Measurements from ENCODE around the gene ALLC. TPM values are rescaled to one million over a fixed set of nuclear protein-coding genes. Genes with fewer than 3 reads are reported as not detected.
A peak's percentile ranks its signal among the peaks of the same experiment; 100 is the strongest.

ALLC gene
- total RNA-seq, 2 donors from 2014 or later = 0.26 TPM; not detected in 1

- DNase-seq (no peak), ATAC-seq (no peak)
- intact Hi-C loops (cut with DNase I) = no loop called here
Observed at GRCh38 chr2:3665886-3666612, 8.0 kb downstream of the ALLC start.

GRCh38 chr2:3666613-3666975, 8.6 kb downstream of the ALLC start:
- intact Hi-C loops (cut with DNase I) = no loop called here
- ATAC-seq = no peak
- no peak for DNase-seq

DNA sequence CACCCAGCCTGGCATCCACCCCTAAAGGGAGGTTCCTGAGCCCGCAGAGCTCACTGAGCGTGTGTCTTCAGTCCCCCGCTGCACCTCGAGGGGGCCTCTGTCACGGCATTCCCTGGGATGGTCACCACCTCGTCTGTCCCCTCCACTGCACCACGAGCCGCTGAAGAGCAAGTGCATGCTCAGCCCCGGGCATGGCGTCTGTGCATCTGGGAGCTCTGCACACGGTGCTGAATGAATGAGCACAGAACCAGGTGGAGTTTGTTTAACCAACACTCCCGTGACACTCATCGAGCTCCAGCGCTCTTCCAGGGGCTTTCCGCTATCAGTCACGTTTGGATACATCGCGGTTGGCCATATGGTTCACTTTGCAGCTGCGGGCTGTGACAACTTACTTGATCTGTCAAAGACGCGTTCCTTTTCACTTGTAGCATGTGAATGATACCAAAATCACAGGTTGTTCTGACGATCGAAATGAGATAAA, 9.2 kb downstream of the ALLC start:
- intact Hi-C loops (cut with DNase I) = no loop called here
- ATAC-seq (peak in 1 of 2 donors; percentile 50), DNase-seq (no peak)

DNA sequence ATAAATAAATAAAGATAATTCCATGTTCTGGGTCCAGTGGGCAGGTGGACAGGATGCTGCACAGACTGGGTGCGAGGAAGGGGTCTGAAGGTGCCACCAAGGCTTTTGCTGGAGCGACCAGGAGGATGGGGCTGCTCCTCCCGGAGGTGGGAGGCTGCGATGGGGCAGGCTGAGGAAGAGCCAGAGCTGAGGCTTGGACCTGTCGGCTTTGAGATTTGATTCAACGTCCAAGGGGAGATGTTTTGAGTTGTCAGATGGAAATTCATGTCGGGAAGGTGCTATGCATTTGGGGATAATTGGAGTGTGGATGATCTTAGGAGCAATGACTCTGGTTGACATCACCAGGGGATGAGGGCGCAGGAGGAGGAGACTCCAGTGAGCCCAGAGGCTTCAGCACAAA, 11.7 kb downstream of the ALLC start:
- intact Hi-C loops (cut with DNase I) = no loop called here
- no peak for DNase-seq
- ATAC-seq = no peak

GRCh38 chr2:3670376-3670775, 12.4 kb downstream of the ALLC start:
- DNase-seq = no peak
- intact Hi-C loops (cut with DNase I) = no loop called here
- ATAC-seq = no peak

- intact Hi-C loops (cut with DNase I) = no loop called here
- DNase-seq (no peak), ATAC-seq (no peak)
Observed at GRCh38 chr2:3670941-3671340, 12.9 kb downstream of the ALLC start.

- no peak for ATAC-seq
- intact Hi-C loops (cut with DNase I) = no loop called here
- DNase-seq = no peak
Observed at GRCh38 chr2:3672861-3673678, 15.1 kb downstream of the ALLC start.

GRCh38 chr2:3674066-3674845, 16.3 kb downstream of the ALLC start:
- intact Hi-C loops (cut with DNase I) = no loop called here
- DNase-seq (no peak), ATAC-seq (no peak)

DNA sequence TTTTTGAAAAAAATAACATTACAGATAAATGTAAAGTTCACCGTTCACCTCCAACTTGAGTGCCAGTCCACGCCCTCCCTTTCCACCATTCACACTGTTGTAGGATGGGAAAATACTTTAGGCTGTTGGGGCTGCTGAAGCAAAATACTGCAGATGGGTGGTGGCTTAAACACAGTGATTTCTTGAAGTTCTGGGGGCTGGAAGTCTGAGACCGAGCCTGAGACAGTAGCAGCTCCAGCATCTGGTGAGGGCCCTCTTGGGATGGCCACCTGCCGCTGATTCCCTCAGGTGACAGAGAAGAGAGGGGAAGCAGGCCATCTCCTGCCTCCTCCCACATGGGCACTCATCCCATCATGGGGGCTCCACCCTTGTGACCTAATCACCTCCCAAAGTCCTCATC, 17.7 kb downstream of the ALLC start:
- no peak for DNase-seq
- ATAC-seq = no peak
- intact Hi-C loops (cut with DNase I) = no loop called here

DNA sequence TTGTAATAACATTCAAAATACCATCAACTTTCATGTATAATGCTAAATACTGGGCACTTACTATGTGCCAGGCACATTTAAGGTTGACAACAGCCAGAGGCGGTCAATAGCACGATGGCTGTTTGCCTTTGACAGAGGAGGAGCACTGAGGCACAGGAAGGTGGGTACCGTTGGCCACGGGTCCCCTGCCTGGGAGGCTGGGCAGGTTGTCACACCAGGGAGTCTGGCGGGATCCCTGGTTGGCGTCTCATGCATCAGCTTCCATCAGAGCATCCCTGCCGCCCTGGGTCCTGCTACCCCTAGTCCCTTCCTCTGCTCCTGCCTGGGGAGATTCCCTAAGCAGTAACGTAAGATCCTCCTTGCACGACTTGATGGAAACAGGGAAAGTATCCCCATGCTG, 19.4 kb downstream of the ALLC start:
- no peak for ATAC-seq
- intact Hi-C loops (cut with DNase I) = no loop called here
- no peak for DNase-seq

- ATAC-seq = no peak
Observed at GRCh38 chr2:3678212-3678611, 20.2 kb downstream of the ALLC start.

GRCh38 chr2:3679180-3679579, 21.2 kb downstream of the ALLC start:
- ATAC-seq = no peak
- no peak for DNase-seq
- intact Hi-C loops (cut with DNase I) = no loop called here

More at GRCh38 chr2:3678212-3678611, 20.2 kb downstream of the ALLC start:
- intact Hi-C loops (cut with DNase I) = no loop called here
- no peak for DNase-seq

GRCh38 chr2:3679616-3680393, 21.8 kb downstream of the ALLC start:
- ATAC-seq (no peak), DNase-seq (no peak)
- intact Hi-C loops (cut with DNase I) = no loop called here

DNA sequence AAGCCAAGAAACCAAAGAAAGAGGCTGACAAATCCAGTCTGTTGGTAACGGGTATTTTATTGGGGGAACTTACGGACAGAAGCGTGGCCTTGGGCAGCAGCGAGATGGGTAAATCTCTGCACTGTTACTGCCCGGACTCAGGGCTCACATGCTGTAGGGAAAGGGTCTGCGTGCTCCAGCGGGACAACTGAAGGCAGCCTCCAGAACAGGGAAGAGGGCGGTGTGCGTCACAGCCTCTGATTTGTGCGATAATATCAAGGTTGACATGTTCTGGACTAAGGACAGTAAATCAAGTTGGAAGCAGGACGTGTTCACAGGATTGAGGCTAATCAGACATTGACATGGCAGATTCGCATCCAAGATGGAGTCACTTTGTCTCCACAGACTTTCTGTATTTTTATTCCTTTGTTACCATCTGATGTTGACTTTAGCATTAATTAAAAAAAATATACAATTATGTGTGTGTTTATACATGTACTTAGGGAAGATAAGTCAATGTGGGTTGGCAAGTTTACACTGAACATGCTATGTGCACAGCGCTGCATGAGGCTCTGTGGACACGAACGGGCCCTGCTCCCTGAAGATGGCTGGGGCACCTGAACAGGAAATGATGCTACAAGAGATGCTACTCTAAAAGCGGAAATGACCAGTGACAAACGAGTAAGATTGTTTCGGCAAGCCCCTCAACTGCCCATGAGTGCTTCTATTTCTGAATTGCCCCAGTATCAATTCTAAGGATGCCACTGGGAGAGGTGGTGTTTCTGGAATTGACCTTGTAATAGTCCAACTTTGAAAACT, 22.7 kb downstream of the ALLC start:
- DNase-seq (no peak), ATAC-seq (no peak)
- intact Hi-C loops (cut with DNase I) = no loop called here

DNA sequence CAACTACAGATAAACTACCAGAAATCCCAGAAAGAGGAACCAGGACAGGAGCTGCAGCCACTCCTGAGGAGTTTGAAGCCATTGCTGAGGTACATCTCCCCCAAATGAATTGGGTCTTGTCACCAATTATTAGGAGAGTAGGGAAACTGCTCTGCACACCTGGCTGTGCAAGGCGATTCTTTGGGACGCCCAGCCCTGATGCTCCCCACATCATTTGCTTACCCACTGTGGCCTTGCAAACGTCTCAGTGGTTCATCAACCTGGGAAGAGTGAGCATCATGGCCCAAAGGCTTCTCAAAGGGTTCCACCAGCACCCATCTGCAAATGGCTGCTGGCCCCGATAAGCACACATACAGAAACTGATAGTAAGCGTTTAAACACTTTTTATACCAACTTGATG, 23.6 kb downstream of the ALLC start:
- intact Hi-C loops (cut with DNase I) = no loop called here
- DNase-seq = no peak
- no peak for ATAC-seq

DNA sequence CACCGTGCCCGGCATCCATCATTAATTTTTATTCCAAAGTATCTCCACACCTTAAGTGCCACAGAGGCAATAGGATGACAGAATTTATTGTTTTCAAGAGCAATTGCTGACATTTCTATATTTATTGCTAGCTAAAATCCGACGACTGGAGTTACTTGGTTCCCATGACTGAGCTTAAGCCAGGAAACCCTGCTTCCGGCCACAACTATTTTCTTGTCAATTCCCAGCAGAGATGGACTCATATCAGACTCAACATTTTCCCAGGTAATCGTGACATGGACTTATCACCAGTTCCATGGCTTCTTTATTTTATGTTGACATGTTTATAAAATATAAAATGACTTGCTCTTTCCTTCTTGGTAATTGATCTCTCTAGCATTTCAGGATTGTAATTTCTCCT, 24.8 kb downstream of the ALLC start:
- intact Hi-C loops (cut with DNase I) = no loop called here
- no peak for ATAC-seq
- no peak for DNase-seq

DNA sequence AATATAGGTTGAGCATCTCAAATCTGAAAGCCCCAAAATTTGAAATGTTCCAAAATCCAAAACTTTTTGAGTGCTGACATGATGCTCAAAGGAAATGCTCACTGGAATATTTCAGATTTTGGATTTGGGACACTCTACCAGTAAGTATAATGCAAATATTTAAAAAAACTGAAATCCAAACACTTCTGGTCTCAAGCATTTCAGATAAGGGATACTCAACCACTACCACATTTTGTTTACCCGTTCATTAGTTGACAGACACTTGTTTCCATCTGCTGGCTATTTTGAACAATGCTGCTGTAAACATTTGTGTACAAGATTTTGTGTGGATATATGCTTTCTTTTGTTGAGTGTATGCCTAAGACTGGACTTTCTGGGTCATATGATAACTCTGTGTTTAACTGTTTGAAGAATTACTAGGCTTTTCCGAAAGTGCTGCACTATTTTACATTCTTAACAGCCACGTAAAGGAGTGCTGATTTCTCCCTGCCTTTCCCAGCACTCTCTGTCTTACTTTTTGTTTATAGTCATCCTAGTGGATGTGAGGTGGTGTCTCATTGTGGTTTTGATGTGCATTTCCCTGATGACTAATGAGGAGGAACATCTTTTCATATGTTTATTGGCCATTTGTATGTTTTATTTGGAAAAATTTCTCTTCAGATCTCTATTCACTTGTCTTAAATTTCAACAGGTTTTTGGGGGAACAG, 25.9 kb downstream of the ALLC start:
- ATAC-seq = no peak
- DNase-seq = no peak
- intact Hi-C loops (cut with DNase I) = no loop called here

All from left cardiac atrium (tissue), 4 donors.